Caco-2 (cell line): ENCODE measurements around the gene NTF3. TPM values are rescaled to one million over a fixed set of nuclear protein-coding genes. Genes with fewer than 3 reads are reported as not detected.

Experiments used
- BruUV-seq: library from RNA; stranded (reverse); fragments of 400-500 nt; replicated peaks from 2 replicates; lab custom pipeline; 2021; lab: Mats Ljungman, UMichigan
- CTCF ChIA-PET: fragments of 300-600 bp; sonication (Branson Sonifier 250); formaldehyde crosslinking; loops from one replicate; lab custom pipeline; 2022; ENCODE audit warnings: antibody characterized with exemption; lab: Charles Lee
- POLR2A ChIA-PET: fragments of 300-600 bp; sonication (Branson Sonifier 250); formaldehyde crosslinking; loops from one replicate; lab custom pipeline; 2022; ENCODE audit warnings: antibody characterized with exemption; lab: Charles Lee
- DNase-seq, 2 experiments: peaks; one replicate each; pipeline versions ENCODE4 v3.0.0 to v3.0.0-alpha.2; 2020 to 2022
- H3K27me3 ChIP-seq: replicated peaks from 2 replicates; pipeline ENCODE4 v1.6.0; 2011; ENCODE audit warnings: low read length; ENCODE audit not compliant: control insufficient read depth, insufficient read depth
- H3K36me3 ChIP-seq: 2 replicates; pipeline ENCODE4 v1.5.1; 2011; ENCODE audit warnings: low read length; ENCODE audit not compliant: control insufficient read depth, insufficient read depth
- H3K4me1 ChIP-seq: fragments of 250-450 bp; sonication (Bioruptor Pico); 2 replicates; pipeline ENCODE4 v1.5.1; 2020; ENCODE audit warnings: mild to moderate bottlenecking
- H3K4me3 ChIP-seq: 2 replicates; pipeline ENCODE4 v1.5.1; 2011; ENCODE audit warnings: low read depth, mild to moderate bottlenecking, control low read depth, low read length
- H3K9me3 ChIP-seq: fragments of 250-450 bp; sonication (Bioruptor Pico); 2 replicates; pipeline ENCODE4 v1.5.1; 2020; ENCODE audit warnings: mild to moderate bottlenecking, moderate library complexity
- H3K27ac Mint-ChIP-seq: one replicate; pipeline ENCODE4 v1.8.0; 2022; ENCODE audit warnings: mixed read lengths; ENCODE audit not compliant: unreplicated experiment
- H3K27me3 Mint-ChIP-seq: one replicate; pipeline ENCODE4 v1.8.0; 2022; ENCODE audit warnings: mixed read lengths; ENCODE audit not compliant: insufficient read depth, unreplicated experiment
- H3K36me3 Mint-ChIP-seq: one replicate; pipeline ENCODE4 v1.8.0; 2022; ENCODE audit warnings: mild to moderate bottlenecking, mixed read lengths; ENCODE audit not compliant: insufficient read depth, unreplicated experiment
- H3K4me1 Mint-ChIP-seq: one replicate; pipeline ENCODE4 v1.8.0; 2022; ENCODE audit warnings: low read depth, mixed read lengths; ENCODE audit not compliant: unreplicated experiment
- H3K4me3 Mint-ChIP-seq: one replicate; pipeline ENCODE4 v1.8.0; 2022; ENCODE audit warnings: mild to moderate bottlenecking, moderate library complexity, mixed read lengths; ENCODE audit not compliant: unreplicated experiment
- H3K9me3 Mint-ChIP-seq: one replicate; pipeline ENCODE4 v1.8.0; 2022; ENCODE audit warnings: mixed read lengths; ENCODE audit not compliant: unreplicated experiment
- CTCF ChIP-seq, 2 experiments: fragments of 200-600 bp in 1 of 2; IDR thresholded peaks; 1 replicate in 1 of 2; 2 replicates in 1 of 2; pipeline versions ENCODE4 v1.5.1 to v1.8.0; 2011 to 2022; ENCODE audit warnings: antibody characterized with exemption in 1 of 2, control low read depth in 1 of 2, inconsistent platforms in 1 of 2, low read depth in 1 of 2, low read length in 1 of 2, mild to moderate bottlenecking in 1 of 2, moderate library complexity in 1 of 2; ENCODE audit not compliant: insufficient read depth in 1 of 2, severe bottlenecking in 1 of 2, unreplicated experiment in 1 of 2
- intact Hi-C: fragments of 100-400 bp; cut with micrococcal nuclease; formaldehyde crosslinking; loops from one replicate; pipeline ENCODE4 v1.10.0; 2022; ENCODE audit not compliant: unreplicated experiment
- total RNA-seq: library from RNA; stranded (reverse); gene quantifications from 2 replicates; pipeline ENCODE4 v1.2.3, GENCODE V29; 2022

NTF3 gene
- total RNA-seq, 1 experiment from 2014 or later = 5.3 TPM

- Mint-ChIP-seq H3K9me3 (no peaks in the 10 kb centered on the region), H3K27ac (no peak overlapping the region), H3K4me1 (no peaks in the 10 kb centered on the region), H3K27me3 (no peaks in the 10 kb centered on the region), H3K36me3 (no peaks in the 10 kb centered on the region), H3K4me3 (no peak overlapping the region)
- no TSS peak for BruUV-seq
- no peak overlapping the region for H3K4me3 ChIP-seq
- no peaks in the 10 kb centered on the region for H3K4me1 ChIP-seq
- ChIA-PET CTCF (no interaction called here), POLR2A (no interaction called here)
- intact Hi-C loops = no loop called here
- no peaks in the 10 kb centered on the region for H3K9me3 ChIP-seq
- no peak for TF ChIP-seq CTCF (IDR thresholded peaks at IDR 0.05; ENCODE audit: insufficient read depth in 1 of 2, low read depth in 1 of 2, low read length in 1 of 2, severe bottlenecking in 1 of 2, unreplicated experiment in 1 of 2)
- no peaks in the 10 kb centered on the region for H3K36me3 ChIP-seq
- DNase-seq = peak in 1 of 2 experiments; percentile 14
- H3K27me3 ChIP-seq = no peaks in the 10 kb centered on the region
These were observed 94.0 kb downstream of the NTF3 start for GRCh38 chr12:5525783-5526367.

- no TSS peak for BruUV-seq
- no peak overlapping the region for H3K4me3 Mint-ChIP-seq
- ChIA-PET CTCF (no interaction called here), POLR2A (no interaction called here)
- no peak for DNase-seq
- no peak for TF ChIP-seq CTCF (IDR thresholded peaks at IDR 0.05; ENCODE audit: insufficient read depth in 1 of 2, low read depth in 1 of 2, low read length in 1 of 2, severe bottlenecking in 1 of 2, unreplicated experiment in 1 of 2)
- H3K9me3 ChIP-seq = peaks cover 4% of the 10 kb centered on the region
- H3K4me3 ChIP-seq = no peak overlapping the region
- H3K4me1 ChIP-seq = peaks cover 5% of the 10 kb centered on the region; the same call in 1 of the 2 replicates
- no peaks in the 10 kb centered on the region for H3K36me3 Mint-ChIP-seq
- no peaks in the 10 kb centered on the region for H3K27me3 ChIP-seq
- no peaks in the 10 kb centered on the region for H3K36me3 ChIP-seq
- no peak overlapping the region for H3K27ac Mint-ChIP-seq
- H3K9me3 Mint-ChIP-seq = peaks cover 23% of the 10 kb centered on the region
- intact Hi-C loops = no loop called here
- H3K4me1 Mint-ChIP-seq = peaks cover 13% of the 10 kb centered on the region
- H3K27me3 Mint-ChIP-seq = no peaks in the 10 kb centered on the region
These were observed 101.5 kb downstream of the NTF3 start for GRCh38 chr12:5533368-5533767.

- no peak overlapping the region for H3K27ac Mint-ChIP-seq
- no peak for DNase-seq
- H3K36me3 Mint-ChIP-seq = no peaks in the 10 kb centered on the region
- BruUV-seq = no TSS peak
- Histone ChIP-seq H3K9me3 (peaks cover 4% of the 10 kb centered on the region), H3K4me1 (peaks cover 5% of the 10 kb centered on the region; the same call in 1 of the 2 replicates), H3K27me3 (no peaks in the 10 kb centered on the region), H3K4me3 (no peak overlapping the region), H3K36me3 (no peaks in the 10 kb centered on the region)
- intact Hi-C loops = no loop called here
- no peak overlapping the region for H3K4me3 Mint-ChIP-seq
- peaks cover 13% of the 10 kb centered on the region for H3K4me1 Mint-ChIP-seq
- TF ChIP-seq CTCF (IDR thresholded peaks at IDR 0.05; ENCODE audit: insufficient read depth in 1 of 2, low read depth in 1 of 2, low read length in 1 of 2, severe bottlenecking in 1 of 2, unreplicated experiment in 1 of 2) = no peak
- POLR2A ChIA-PET = no interaction called here
- H3K27me3 Mint-ChIP-seq = no peaks in the 10 kb centered on the region
- CTCF ChIA-PET = no interaction called here
- peaks cover 34% of the 10 kb centered on the region for H3K9me3 Mint-ChIP-seq
These were observed 102.7 kb downstream of the NTF3 start for GRCh38 chr12:5534426-5535199.
